Gastroesophageal sphincter (tissue), 4 donors: ENCODE results near the gene ANKFY1. TPM values are rescaled to one million over a fixed set of nuclear protein-coding genes. Genes with fewer than 3 reads are reported as not detected.

Experiments used
- ATAC-seq: fragments of 150-250 bp; one replicate; pipeline ENCODE4 v1.9.1; 2016; ENCODE audit warnings: mild to moderate bottlenecking, moderate library complexity
- H3K27ac ChIP-seq, 4 donors: fragments of 200-600 bp; sonication (generic) in 3 of 4; 1 replicate in 3 of 4; 2 replicates in 1 of 4; pipeline ENCODE4 v1.5.1; 2016 to 2019
- H3K27me3 ChIP-seq: fragments of 200-600 bp; sonication (generic); one replicate; pipeline ENCODE4 v1.5.1; 2019
- H3K36me3 ChIP-seq, 2 donors: fragments of 200-600 bp; sonication (generic); one replicate each; pipeline ENCODE4 v1.5.1; 2019; ENCODE audit warnings: control low read depth in 1 of 2
- H3K4me1 ChIP-seq, 3 donors: fragments of 200-600 bp; sonication (generic); 1 replicate in 2 of 3; 2 replicates in 1 of 3; pipeline ENCODE4 v1.5.1; 2016 to 2019; ENCODE audit warnings: control low read depth in 2 of 3
- H3K4me3 ChIP-seq, 2 donors: fragments of 200-600 bp; sonication (generic); one replicate each; pipeline ENCODE4 v1.5.1; 2019; ENCODE audit warnings: mild to moderate bottlenecking in 1 of 2, moderate library complexity in 1 of 2
- H3K9me3 ChIP-seq, 3 donors: fragments of 200-600 bp; sonication (generic); one replicate each; pipeline ENCODE4 v1.5.1; 2017 to 2019; ENCODE audit warnings: control low read depth in 2 of 3
- CTCF ChIP-seq, 4 experiments: fragments of 200-600 bp in 2 of 4; fragments of 450-650 bp in 2 of 4; sonication (generic) in 1 of 4; IDR thresholded peaks; one replicate each; pipeline ENCODE4 v1.5.1; 2017 to 2019; ENCODE audit warnings: antibody characterized with exemption in 4 of 4, mild to moderate bottlenecking in 2 of 4, moderate library complexity in 2 of 4
- EP300 ChIP-seq: sonication (generic); formaldehyde crosslinking; IDR thresholded peaks from one replicate; pipeline ENCODE4 v1.6.1; 2017; ENCODE audit warnings: antibody characterized with exemption, mild to moderate bottlenecking
- POLR2A ChIP-seq, 2 donors: fragments of 450-650 bp; IDR thresholded peaks; one replicate each; pipeline ENCODE4 v1.6.1; 2017; ENCODE audit warnings: antibody characterized with exemption in 2 of 2, mild to moderate bottlenecking in 2 of 2, moderate library complexity in 1 of 2
- POLR2AphosphoS5 ChIP-seq: sonication (generic); formaldehyde crosslinking; IDR thresholded peaks from one replicate; pipeline ENCODE4 v1.6.1; 2017; ENCODE audit warnings: antibody characterized with exemption
- WGBS, 2 donors: methylation state at CpG; one replicate each; pipeline ENCODE4 v1.1.5; 2018; ENCODE audit warnings: low coverage in 1 of 2; 5-methylcytosine and 5-hydroxymethylcytosine counted together
- total RNA-seq, 4 donors: library from RNA; depleted of rRNA; stranded (reverse); fragments of >200 nt; gene quantifications; one replicate each; pipeline ENCODE4 v1.1.0, GENCODE V29; 2016

The ANKFY1 gene
- total RNA-seq, 4 donors from 2014 or later, result 22.4 to 46.4 (median 40.2) TPM

GRCh38 chr17:4125552-4125951, 138.2 kb downstream of the ANKFY1 start:
- 100% methylated on average over 1 of the region's 1 CpG for WGBS, 2 donors
- TF ChIP-seq POLR2AphosphoS5 (no peak), POLR2A (IDR thresholded peaks at IDR 0.05) (no peak), EP300 (no peak), CTCF (IDR thresholded peaks at IDR 0.05) (no peak)

GRCh38 chr17:4124999-4125398, 138.8 kb downstream of the ANKFY1 start:
- peaks cover 0 to 59% (median 6%) of the 10 kb centered on the region in 3 donors for H3K4me1 ChIP-seq
- 83 to 92% methylated on average over 2 of the region's 2 CpGs for WGBS, 2 donors

More at GRCh38 chr17:4125552-4125951, 138.2 kb downstream of the ANKFY1 start:
- ATAC-seq, result no peak
- Histone ChIP-seq H3K27ac (no peak overlapping the region), H3K4me3 (no peak overlapping the region), H3K9me3 (no peaks in the 10 kb centered on the region), H3K36me3 (peaks cover 0 to 38% of the 10 kb centered on the region in 2 donors), H3K4me1 (peaks cover 0 to 56% (median 6%) of the 10 kb centered on the region in 3 donors), H3K27me3 (no peaks in the 10 kb centered on the region)

GRCh38 chr17:4120332-4120731, 143.4 kb downstream of the ANKFY1 start:
- Histone ChIP-seq H3K27ac (peak overlapping the region in 2 of 4 donors; percentile 53 to 57), H3K27me3 (no peaks in the 10 kb centered on the region), H3K9me3 (no peaks in the 10 kb centered on the region), H3K36me3 (peaks cover 0 to 87% of the 10 kb centered on the region in 2 donors), H3K4me1 (peaks cover 0 to 29% (median 0%) of the 10 kb centered on the region in 3 donors), H3K4me3 (no peak overlapping the region)
- no peak for TF ChIP-seq POLR2AphosphoS5
- no peak for TF ChIP-seq EP300
- no peak for TF ChIP-seq CTCF (IDR thresholded peaks at IDR 0.05)
- no peak for TF ChIP-seq POLR2A (IDR thresholded peaks at IDR 0.05)
- WGBS, 2 donors, result 43 to 73% methylated on average over 3 of the region's 3 CpGs
- ATAC-seq, result no peak

More at GRCh38 chr17:4124999-4125398, 138.8 kb downstream of the ANKFY1 start:
- Histone ChIP-seq H3K36me3 (peaks cover 0 to 43% of the 10 kb centered on the region in 2 donors), H3K27me3 (no peaks in the 10 kb centered on the region), H3K27ac (no peak overlapping the region), H3K9me3 (no peaks in the 10 kb centered on the region), H3K4me3 (no peak overlapping the region)
- no peak for TF ChIP-seq EP300
- TF ChIP-seq POLR2A (IDR thresholded peaks at IDR 0.05), result no peak
- no peak for TF ChIP-seq CTCF (IDR thresholded peaks at IDR 0.05)
- no peak for TF ChIP-seq POLR2AphosphoS5
- ATAC-seq, result no peak

- Histone ChIP-seq H3K27ac (peak overlapping the region in 2 of 4 donors; percentile 8 to 53), H3K36me3 (peaks cover 0 to 98% of the 10 kb centered on the region in 2 donors), H3K27me3 (no peaks in the 10 kb centered on the region), H3K4me3 (no peak overlapping the region), H3K4me1 (peaks cover 0 to 19% (median 0%) of the 10 kb centered on the region in 3 donors), H3K9me3 (no peaks in the 10 kb centered on the region)
- WGBS, 2 donors, result 61 to 100% methylated on average over 1 to 4 of the region's 4 CpGs
- no peak for ATAC-seq
- no peak for TF ChIP-seq POLR2AphosphoS5
- TF ChIP-seq POLR2A (IDR thresholded peaks at IDR 0.05), result no peak
- TF ChIP-seq EP300, result no peak
- TF ChIP-seq CTCF (IDR thresholded peaks at IDR 0.05), result no peak
Measured at GRCh38 chr17:4119299-4119698, 144.5 kb downstream of the ANKFY1 start.

- TF ChIP-seq POLR2AphosphoS5 (no peak), CTCF (IDR thresholded peaks at IDR 0.05) (no peak), EP300 (no peak), POLR2A (IDR thresholded peaks at IDR 0.05) (no peak)
- peaks cover 0 to 98% of the 10 kb centered on the region in 2 donors for H3K36me3 ChIP-seq
- peak overlapping the region in 1 of 4 donors; percentile 6 for H3K27ac ChIP-seq
- no peak overlapping the region for H3K4me3 ChIP-seq
- WGBS, 2 donors, result 69 to 90% methylated on average over 3 to 4 of the region's 8 CpGs
- no peak for ATAC-seq
- no peaks in the 10 kb centered on the region for H3K27me3 ChIP-seq
- peaks cover 0 to 17% (median 0%) of the 10 kb centered on the region in 3 donors for H3K4me1 ChIP-seq
- H3K9me3 ChIP-seq, result no peaks in the 10 kb centered on the region
Measured at GRCh38 chr17:4118015-4118743, 145.6 kb downstream of the ANKFY1 start.
